ENCODE data around the gene CCDC183. TPM values are rescaled to one million over a fixed set of nuclear protein-coding genes. Genes with fewer than 3 reads are reported as not detected.

CCDC183 gene
- total and polyA plus RNA-seq, 10 of the 15 experiments (the other 5 are each of a cell fraction or from before 2014, with no cell fraction given), result 0.04 to 1.2 (median 0.55) TPM; not detected in 5

- ChIA-PET RAD21 (ENCODE audit: unreplicated experiment) (interaction anchor here (1.6 kb wide), 1 partner anchor 9 kb away, joined by 5 read pairs; no protein-coding TSS in a partner anchor), CTCF (interaction anchor here (0.7 to 9.3 kb wide), 3 partner anchors 14 to 291 kb away, joined by 3 to 163 read pairs (median 4); no protein-coding TSS in a partner anchor), POLR2A (no interaction called here), SMC1A (ENCODE audit: uncharacterized antibody, unreplicated experiment) (interaction anchor here (1.4 kb wide), 1 partner anchor 72 kb away, joined by 3 read pairs; the partner anchor contains the start of gene AJM1)
- BruUV-seq (replicated peaks), result no TSS peak
- Histone ChIP-seq H3K36me3 (ENCODE audit: control insufficient read depth in 2 of 2, insufficient read depth in 2 of 2, low read length in 1 of 2) (no peaks in the 10 kb centered on the region), H3K4me3 (no peak overlapping the region), H2AFZ (ENCODE audit: control insufficient read depth, low read depth, low read length) (no peak overlapping the region), H3K79me2 (ENCODE audit: control insufficient read depth, insufficient read depth, low read length) (no peaks in the 10 kb centered on the region), H3K4me2 (ENCODE audit: control insufficient read depth, insufficient read depth) (no peak overlapping the region), H3K27me3 (replicated peaks in 1 of 2; ENCODE audit: control insufficient read depth in 2 of 2, insufficient read depth in 2 of 2, low read length in 1 of 2) (no peaks in the 10 kb centered on the region; a peak in 1 of 4 replicates), H3K4me1 (ENCODE audit: control insufficient read depth, insufficient read depth, low read length) (peaks cover 26% of the 10 kb centered on the region), H3K9me3 (replicated peaks; ENCODE audit: control insufficient read depth, insufficient read depth, low read length) (peaks cover 6% of the 10 kb centered on the region; the same call in 2 of the 3 replicates), H4K20me1 (ENCODE audit: control insufficient read depth, insufficient read depth) (no peaks in the 10 kb centered on the region), H3K9ac (ENCODE audit: control insufficient read depth, insufficient read depth, low read length) (no peak overlapping the region), H3K27ac (ENCODE audit: control insufficient read depth, insufficient read depth) (no peak overlapping the region)
- WGBS (ENCODE audit: insufficient coverage, insufficient replicate concordance, low lambda C conversion rate, missing lambda C conversion rate), result 14% methylated on average over 13 of the region's 16 CpGs
- TF ChIP-seq ZBED1 (IDR thresholded peaks at IDR 0.05; ENCODE audit: borderline replicate concordance) (no peak), EZH2 (IDR thresholded peaks at IDR 0.05; ENCODE audit: borderline replicate concordance, control insufficient read depth, low read depth, low read length) (no peak), RAD21 (IDR thresholded peaks at IDR 0.05; ENCODE audit: insufficient read depth, low read depth, low read length) (peak; percentile 41), BMI1 (IDR thresholded peaks at IDR 0.05; ENCODE audit: borderline replicate concordance) (no peak), SP1 (IDR thresholded peaks at IDR 0.05; ENCODE audit: low read depth, low read length) (no peak), TAF1 (IDR thresholded peaks at IDR 0.05; ENCODE audit: borderline replicate concordance, low read depth, low read length) (no peak), SMC3 (IDR thresholded peaks at IDR 0.05; ENCODE audit: borderline replicate concordance, low read length) (peak; percentile 5; the same call in 1 of the 2 replicates), MEF2A (IDR thresholded peaks at IDR 0.05; ENCODE audit: insufficient read depth, low read depth, low read length) (no peak), PBX3 (IDR thresholded peaks at IDR 0.05; ENCODE audit: insufficient replicate concordance, low read depth, low read length) (no peak), CTCF (IDR thresholded peaks at IDR 0.05 in 2 of 3, conservative IDR thresholded peaks at IDR 0.05 in 1 of 3; ENCODE audit: control insufficient read depth in 2 of 3, extremely low read depth in 1 of 3, insufficient read depth in 1 of 3, low read depth in 3 of 3, low read length in 3 of 3) (peak; percentile 40 to 74 (median 55); a peak in 5 of 6 replicates), HDAC6 (IDR thresholded peaks at IDR 0.05; ENCODE audit: unreplicated experiment) (no peak)
- ATAC-seq, result peak; percentile 41; the same call in 2 of the 3 replicates
- FAIRE-seq, result no peak
- in situ Hi-C loops (cut with MboI) (no loop called here), intact Hi-C loops (cut with micrococcal nuclease; ENCODE audit: unreplicated experiment) (no loop called here)
- DNase-seq (ENCODE audit: low read depth, low spot score), result no peak
Measured at GRCh38 chr9:136769710-136770191, 26.4 kb upstream of the CCDC183 start.
